SIG-M5 treated with dmso at 0.1 percent for 504 hours (cell line): ENCODE data around the gene SCN3B.
"Not testable (repeated sequence)": the region's sequence is repeated elsewhere in the genome, so short reads cannot be mapped to it uniquely, and the experiment has no call there.

Source experiments
- DNase-seq: peaks from one replicate; lab custom pipeline; 2025; ENCODE audit not compliant: unreplicated experiment; lab: John Stamatoyannopoulos, UW

SCN3B gene, protein sequence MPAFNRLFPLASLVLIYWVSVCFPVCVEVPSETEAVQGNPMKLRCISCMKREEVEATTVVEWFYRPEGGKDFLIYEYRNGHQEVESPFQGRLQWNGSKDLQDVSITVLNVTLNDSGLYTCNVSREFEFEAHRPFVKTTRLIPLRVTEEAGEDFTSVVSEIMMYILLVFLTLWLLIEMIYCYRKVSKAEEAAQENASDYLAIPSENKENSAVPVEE

DNA sequence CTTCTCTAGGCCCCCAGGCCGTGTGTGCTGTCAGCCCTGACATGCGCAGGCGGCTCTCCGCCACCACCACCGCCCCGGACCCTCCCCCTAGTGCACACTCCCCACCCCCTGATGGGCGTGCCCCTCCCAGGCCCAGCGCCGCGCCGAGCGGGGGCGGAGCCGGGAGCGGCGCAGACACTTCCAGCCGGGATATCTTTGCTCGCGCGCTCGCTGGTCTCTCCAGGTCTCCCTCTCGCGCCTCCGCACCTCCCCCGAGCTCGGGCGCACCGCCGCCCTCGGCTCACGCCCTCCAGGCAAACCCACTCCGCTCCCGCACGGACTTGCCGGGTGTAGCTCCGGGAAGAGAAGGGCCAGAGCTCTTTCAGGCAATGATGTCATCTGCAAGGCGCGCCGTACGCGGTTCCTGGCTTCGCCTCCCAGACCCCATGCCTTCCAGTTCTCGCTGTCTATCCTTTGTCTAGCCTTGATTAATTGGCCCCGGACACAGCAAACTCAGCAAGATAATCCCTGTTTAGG, at the start of gene SCN3B:
Gene SCN3B (minus strand): TSS at position 59 of the 516 bp plus-strand sequence. CDS start 823 bp downstream, outside the sequence.
- no peak for DNase-seq

DNA sequence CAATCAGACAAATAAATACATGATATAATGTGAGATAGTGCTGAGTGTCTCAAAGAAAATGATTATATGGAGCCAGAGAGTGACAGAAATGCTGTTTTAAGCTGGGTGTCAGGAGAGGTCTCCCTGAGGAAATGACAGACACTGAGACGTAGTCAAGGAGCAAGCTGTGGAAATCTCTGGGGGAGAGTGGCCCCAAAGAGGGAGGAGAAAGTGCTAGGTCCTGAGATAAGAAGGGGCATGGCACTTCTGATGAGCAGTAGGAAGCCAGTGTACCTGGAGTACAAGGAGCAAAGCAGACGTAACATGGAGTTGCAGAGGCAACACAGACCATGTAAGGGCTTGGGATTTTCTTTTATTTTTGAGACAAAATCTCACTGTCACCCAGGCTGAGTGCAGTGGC, 48.3 kb upstream of the SCN3B start:
- no peak for DNase-seq

DNA sequence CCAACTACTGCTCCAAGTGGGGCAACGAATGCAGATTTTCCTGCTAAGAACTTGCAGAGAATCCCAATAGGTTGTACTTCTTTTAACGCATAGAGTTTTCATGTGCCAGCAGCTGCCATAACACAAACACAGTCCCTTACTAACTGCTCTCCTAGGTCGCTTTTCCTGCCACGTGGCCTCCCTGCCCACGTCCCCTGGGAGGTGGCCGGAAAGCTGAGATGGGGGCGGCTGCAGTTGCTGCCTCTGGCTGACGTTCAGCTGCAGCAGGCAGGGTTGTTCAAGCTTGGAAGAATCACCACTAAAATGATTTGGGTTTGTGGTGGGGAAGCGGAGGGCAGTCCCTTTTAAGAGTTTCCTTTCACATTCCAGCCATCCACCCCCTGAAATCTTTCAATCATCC, 47.7 kb upstream of the SCN3B start:
- DNase-seq, result no peak

DNA sequence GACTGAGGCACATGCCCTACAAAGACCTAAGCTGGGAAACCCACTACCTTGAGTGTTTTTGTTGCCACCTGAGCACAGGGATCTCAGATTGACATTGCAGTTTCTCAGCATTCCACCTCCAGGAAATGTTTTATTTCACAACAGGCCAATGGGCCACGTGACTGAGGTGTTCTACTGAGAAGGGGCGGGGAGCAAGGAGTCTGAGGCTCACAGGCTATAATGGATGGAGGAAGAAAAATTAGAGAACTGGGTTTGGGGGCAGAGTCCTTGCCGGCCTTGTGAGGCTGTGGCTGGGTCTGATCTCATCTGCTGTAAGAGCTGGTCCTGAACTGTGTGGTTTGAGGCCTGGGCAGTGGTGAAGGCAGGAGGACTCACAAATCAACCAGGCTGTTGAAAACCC, 46.3 kb upstream of the SCN3B start:
- DNase-seq, result no peak

DNA sequence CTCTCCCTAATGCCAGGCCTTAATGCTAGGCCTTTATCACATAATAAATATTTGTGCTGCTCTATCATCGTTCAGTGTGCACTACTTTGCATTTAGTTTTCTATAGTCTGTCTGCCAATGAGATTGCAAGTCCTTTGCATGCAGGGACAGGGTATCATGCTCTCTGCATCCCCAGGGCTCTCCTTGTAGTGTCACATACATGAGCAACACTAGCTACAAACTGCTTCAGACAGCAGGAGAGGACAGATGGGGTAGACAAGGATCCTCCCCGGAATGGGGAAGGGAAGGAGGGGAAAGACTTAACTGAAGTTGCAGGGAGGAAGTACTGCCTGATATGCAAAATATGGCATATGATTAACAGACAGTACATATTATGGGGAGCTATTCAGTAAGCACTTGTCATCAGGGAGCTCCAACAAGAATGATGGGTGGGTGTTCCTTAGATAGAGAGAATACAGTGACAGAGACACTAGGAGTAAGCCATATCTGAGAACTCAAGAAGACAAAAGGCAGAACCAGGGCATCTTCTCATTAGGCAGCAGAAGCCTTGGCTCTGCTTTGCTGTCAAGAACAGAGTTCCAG, 44.2 kb upstream of the SCN3B start:
- no peak for DNase-seq

DNA sequence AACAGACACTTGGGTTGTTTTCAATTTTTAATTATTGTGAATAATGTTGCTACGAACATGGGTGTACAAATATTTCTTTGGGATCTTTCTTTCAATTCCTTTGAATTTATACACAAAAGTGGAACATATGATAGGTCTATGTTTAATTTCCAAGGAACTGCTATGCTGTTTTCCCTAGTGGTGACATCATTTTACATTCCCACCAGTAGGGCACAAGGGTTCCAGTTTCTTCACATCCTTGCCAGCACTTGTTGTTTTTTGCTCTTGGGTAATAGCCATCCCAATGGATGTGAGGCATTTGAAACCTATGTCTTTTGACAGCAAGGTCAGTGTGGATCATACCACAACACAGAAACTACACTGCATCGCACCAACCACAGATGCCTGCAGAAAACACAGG, 41.8 kb upstream of the SCN3B start:
- DNase-seq, result no peak

DNA sequence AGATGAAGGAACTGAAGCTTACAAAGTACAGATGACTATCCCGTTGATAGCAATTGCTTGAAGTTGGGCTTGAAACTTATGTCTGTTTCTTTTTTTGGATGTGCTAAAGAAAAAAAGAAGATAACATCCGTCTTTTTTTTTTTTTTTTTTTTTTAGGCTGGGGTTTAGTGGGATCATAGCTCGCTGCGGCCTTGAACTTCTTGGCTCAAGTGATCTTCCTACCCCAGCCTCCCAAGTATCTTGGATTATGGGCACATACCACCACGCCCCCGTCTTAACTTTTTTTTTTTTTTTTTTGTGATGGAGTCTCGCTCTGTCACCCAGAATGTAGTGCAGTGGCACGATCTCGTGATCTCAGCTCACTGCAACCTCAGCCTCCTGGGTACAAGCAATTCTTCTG, 40.8 kb upstream of the SCN3B start:
- DNase-seq, result no peak

DNA sequence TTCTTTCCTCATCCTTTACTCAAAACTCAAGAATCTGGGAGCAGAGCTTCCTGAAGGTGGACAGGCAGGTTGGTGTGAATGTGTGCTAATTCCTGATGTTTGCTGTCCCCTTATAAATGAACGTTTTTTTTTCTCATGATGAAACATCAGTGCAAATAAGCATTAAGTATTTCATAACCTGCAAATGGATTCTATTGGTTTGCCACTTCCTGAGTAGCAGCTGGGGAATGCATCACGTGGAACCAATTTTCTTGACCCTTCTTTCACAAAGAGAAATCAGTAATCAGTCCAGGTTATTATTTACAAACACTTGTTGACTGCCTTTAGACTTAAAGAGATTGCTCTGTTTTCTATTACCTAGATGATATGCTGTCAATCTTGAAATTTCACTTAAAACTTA, 40.1 kb upstream of the SCN3B start:
- DNase-seq, result no peak

DNA sequence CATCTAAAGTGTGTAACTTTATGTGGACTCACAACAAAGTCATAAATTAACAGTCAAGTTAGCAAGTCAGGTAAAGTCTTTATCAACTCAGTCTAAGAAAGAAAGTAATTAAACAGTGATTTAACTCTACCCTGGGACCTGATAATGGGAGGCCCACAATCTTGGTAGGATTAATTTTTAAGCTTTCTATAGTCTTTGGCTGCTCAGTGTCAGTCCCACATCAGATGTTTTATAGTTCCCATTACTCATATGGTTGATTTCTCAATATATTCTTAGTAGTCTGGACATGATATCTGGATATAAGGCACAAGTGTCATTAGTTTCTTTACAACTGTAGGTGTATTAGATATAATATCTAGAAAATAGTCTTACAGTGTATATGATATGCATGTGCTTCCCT, 38.5 kb upstream of the SCN3B start:
- no peak for DNase-seq

DNA sequence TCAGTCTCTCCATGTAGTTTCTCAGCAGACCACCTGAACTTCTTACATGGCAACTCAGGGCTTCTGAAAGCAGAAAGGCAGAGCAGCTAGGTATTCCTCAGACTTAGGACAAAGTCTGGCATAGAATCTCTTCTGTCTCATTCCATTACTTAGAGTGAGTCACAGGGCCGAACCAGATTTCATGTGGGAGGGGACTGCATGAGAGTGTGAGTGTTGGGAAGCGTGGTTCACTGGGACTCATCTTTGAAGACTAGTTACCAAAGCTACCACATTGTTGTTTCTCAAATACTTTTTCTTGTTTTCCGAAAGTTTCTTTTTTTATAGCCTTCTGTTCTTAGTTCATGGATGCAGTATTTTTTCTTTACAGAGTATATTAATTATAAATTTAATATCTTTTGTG, 36.1 kb upstream of the SCN3B start:
- no peak for DNase-seq

DNA sequence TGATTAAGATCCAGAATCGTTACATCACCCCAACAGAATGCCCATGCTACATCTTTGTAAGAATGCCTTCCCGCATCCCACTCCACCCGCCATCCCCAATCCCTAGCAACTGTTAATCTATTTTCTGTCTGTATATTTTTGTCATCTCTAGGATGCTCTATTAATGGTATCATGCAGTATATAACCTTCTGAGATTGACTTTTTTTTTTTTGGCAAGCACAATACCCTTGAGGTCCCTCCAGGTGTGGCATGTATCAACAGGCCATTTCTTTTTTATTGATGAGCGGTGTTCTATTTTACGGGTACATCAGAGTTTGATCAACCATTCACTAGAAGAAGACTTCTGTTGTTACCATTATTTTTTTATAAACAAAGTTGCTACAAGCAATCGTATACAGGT, 30.2 kb upstream of the SCN3B start:
- no peak for DNase-seq

DNA sequence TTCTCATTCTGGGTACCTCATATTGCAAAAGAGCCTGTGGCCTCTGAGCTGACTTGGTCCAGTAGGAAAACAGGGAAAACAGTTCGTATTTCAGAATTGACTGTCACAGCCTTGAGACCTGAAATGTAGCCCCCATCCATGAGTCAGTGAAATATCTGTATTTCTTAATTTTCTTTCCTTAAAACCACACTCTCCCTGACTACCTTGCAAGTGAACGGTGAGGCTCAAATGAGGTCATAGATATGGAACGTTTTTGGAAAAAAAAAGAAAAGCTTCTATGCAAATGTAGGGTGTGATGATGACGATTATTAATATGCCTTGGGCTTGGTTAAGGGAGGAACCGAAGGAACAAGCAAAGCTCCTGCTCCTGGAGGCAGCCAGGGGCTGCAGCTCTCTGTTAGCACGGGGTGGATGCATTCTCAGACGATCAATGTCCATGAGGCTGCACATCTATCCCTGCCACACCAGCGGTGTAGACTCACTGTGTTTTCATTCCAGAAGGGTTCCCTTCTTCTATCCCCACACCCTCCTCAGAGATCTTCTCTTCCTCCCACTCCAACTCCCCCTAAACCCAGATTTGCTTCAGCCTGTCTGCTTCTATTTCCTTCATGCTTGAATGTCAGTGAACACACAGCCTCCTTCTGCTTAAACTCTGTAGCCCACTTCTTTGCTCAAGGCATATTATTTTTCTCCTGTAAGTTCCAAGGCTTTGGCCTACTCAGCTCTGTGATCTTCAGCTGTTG, 29.2 kb upstream of the SCN3B start:
- no peak for DNase-seq

DNA sequence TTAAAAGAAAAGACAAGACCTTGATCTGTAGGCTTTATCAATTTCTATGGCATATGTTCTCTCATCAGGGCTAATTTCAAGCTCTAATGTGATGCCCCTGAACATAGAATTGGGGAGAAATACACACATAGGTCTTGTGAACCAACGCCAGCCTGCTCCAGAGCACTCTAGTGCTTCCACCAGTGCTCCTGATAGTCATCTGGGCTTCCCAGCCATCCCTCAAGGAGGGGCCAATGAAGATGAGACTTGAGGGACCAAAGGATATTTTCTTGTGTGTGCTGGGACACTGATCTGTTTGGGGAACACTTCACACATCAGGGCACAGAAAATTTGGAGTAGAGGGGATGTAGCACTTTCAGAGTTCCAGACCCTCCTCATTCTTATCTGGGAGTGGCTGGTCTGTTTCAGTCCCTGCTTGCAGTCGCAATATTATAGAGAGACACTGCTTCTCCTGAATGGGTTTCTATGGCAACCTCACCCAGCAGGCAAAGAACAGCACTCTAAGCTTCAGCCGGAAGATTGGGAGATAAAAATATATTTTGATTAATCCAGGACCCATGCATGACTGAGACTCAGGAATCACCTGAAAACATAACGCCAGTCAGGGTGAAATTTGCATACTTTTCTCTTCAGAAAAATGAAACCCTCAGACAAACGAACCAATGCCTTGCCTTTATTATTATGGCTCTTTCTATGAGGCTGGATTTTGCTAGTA, 28.4 kb upstream of the SCN3B start:
- DNase-seq, result no peak

DNA sequence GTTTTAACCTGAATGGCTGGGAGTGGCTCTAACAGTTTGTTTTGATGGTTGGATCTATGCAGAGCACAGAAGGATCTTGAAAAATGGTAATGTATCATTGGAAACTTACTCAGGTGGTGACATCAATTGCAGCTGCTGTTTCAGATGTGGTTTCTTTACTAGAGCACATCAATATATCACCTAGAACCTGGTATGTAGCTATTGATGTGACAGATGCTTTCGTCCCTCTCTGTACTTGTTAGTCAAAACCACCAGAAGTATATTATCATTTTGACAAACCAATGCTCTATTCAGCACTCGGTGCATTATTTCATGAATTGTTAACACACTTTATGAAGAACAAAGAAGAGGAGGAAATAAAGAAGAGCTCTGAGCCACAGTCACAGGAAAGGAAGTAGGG, 26.6 kb upstream of the SCN3B start:
- no peak for DNase-seq

DNA sequence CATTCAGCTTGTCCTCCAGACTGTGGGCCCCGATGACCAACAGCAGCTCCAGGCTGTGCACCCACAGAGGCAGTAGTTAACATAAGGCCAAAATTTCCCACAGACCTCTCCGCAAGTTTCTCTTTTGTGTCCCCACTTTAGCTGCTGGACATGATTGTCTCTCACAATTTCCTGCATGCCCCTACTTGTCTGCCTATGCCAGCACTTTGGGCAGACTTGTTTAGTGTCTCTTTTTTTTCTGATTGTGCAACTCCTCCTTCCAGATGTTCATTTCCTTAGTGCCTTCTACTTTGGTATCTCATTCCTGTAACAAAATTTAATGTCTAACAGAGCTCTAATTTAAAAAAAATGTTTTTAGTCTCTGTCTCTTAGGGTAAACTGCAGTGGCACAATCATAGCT, 23.8 kb upstream of the SCN3B start:
- peak; percentile 1 for DNase-seq

DNA sequence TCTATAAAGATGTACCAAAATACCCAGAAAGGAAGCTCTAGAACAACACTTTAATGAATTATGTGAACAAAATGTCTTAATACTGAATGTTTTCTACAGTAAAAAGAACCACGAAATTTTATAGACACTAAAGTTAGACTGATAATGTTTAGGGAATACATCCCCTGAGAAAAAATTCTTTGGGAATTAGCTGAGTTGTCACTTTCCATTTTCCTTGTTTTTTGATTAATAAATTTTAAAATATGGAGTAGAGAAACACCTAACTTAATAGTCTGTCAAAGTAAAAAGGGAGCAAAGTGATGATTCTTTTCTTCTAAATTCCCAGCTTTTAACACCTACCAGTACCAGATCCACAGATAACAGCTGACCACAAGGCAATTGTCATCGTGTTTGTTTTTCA, 23.1 kb upstream of the SCN3B start:
- no peak for DNase-seq

DNA sequence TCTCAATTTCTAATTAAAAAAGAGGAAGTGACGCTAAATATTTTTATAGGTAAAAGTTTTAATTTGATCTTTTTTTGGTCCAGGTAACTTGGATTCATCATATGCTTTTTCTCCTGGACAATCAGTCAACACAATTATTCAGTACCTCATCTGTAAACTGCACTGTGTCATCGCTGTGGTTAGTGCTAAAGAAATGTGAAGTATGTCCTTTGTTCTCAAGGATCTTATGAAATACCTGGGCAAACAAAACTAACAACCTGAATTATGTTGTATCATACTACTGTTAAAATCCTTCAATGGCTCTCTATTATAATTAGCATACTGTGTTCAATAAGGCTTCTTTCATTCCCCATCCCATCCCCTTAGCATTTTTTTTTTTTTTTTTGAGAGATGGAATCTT, 19.9 kb upstream of the SCN3B start:
- DNase-seq, result no peak

DNA sequence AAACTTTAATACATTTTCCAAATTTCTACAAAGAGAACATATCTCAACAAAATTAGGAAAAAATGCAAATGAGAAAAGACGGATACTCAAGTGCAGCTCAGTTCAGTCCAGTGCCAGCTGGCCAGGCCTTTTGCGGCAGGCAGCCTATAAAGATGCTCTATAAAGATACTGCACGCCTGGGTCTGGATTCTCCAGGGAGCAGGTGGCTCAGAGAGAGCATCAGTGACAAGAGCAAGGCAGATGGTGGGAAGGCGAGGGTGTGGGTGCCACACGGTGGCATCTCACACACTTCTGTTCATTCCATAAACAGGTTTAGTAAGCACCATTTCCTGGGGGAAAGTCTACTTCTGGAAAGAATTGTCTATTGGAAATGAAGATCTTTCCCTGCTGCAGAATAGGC, 18.1 kb upstream of the SCN3B start:
- DNase-seq, result no peak

DNA sequence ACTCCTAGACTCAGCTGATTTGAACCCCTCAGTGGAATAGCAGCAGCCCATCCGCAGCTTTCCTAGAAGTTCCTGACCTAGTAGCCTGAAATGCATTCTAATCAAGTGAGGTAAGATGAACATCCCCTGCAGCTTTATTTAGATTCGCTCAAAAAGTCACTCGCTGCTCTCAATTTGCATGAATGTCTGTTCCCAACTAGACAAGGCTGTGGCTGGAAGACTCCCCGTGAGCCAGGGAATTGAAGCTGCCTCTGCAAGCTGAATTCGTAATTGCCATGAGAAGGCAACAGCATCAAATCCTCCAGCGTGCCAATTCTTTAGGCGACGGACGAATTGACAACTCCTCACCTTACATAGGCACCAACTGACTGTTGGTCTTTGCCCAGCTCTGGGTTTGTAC, 17.1 kb upstream of the SCN3B start:
- no peak for DNase-seq

DNA sequence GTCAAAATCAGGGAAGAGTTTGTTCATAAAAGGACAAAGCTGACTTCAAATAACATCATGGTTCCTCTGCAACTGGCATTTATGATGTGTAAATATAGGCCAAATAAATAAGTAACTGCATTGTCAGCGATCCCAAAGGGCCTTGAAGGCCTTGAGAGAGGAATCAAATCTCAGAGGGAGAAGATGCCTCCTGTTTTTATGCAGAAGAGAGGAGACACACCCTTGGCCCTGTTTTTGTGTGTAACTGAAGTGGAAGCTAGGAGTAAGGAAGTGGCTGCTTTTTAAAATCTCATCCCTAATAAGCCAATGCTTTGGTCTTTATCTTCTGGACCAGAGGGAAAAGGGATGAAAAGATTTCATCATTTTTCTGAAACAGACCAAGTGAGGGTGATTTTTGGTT, 15.7 kb upstream of the SCN3B start:
- DNase-seq, result no peak

DNA sequence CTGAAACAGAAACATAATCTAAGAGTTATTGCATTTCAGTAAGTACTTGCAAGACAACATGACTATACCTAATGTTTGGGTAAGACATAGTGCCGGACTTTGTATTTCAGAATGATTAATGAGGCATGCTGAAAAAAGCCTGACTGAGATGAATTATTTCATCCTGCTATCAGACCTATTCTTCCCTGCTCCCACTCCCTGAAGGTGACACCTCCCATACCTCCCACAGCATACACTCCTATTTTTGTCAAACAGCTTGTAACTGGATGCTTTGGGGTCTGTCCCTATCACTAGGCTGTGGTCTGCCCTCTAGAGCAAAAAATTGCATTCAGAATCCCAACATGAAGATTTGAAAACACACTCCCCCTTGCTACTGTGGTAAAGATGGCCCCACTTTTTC, 10.9 kb upstream of the SCN3B start:
- DNase-seq, result no peak

DNA sequence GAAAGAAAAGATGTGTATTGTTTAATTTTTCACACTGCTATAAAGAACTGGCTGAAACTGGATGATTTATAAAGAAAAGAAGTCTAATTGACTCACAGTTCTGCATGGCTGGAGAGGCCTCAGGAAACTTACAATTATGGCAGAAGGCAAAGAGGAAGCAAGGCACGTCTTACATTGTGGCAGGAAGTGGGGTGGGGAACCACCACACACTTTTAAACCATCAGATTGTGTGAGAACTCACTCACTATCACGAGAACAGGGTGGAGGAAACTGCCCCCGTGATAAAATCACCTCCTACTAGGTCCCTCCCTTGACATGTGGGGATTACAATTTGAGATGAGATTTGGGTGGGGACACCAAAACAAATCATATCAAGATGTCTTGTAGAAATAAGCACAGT, 5.5 kb upstream of the SCN3B start:
- not testable (repeated sequence) for DNase-seq
